Neural cell (in vitro differentiated cells): ENCODE data around the gene NFAM1. TPM values are rescaled to one million over a fixed set of nuclear protein-coding genes. Genes with fewer than 3 reads are reported as not detected.

Source experiments
- H2AFZ ChIP-seq: fragments of 200-600, 300-800 bp; sonication (generic), shearing (Covaris generic); 2 replicates; pipeline ENCODE4 v1.6.0; 2014; ENCODE audit warnings: low read depth, mild to moderate bottlenecking, antibody characterized with exemption, low read length, moderate library complexity
- H3F3A ChIP-seq: fragments of 200-600 bp; shearing (Covaris generic); 2 replicates; pipeline ENCODE4 v1.6.1; 2016; ENCODE audit warnings: mild to moderate bottlenecking, moderate library complexity, mixed read lengths, antibody characterized with exemption, low read length; ENCODE audit not compliant: insufficient read depth, poor library complexity, severe bottlenecking
- H3K27ac ChIP-seq: fragments of 200-600, 300-800 bp; sonication (generic), shearing (Covaris generic); 2 replicates; pipeline ENCODE4 v1.5.1; 2014; ENCODE audit warnings: mild to moderate bottlenecking, low read length, moderate library complexity
- H3K27me3 ChIP-seq: fragments of 300-800, 200-600 bp; sonication (generic), shearing (Covaris generic); 2 replicates; pipeline ENCODE4 v1.6.0; 2014; ENCODE audit warnings: mild to moderate bottlenecking, low read depth, low read length, moderate library complexity; ENCODE audit not compliant: insufficient read depth
- H3K36me3 ChIP-seq: fragments of 300-800, 200-600 bp; sonication (generic), shearing (Covaris generic); 2 replicates; pipeline ENCODE4 v1.5.1; 2014; ENCODE audit warnings: mild to moderate bottlenecking, antibody characterized with exemption, low read length, moderate library complexity; ENCODE audit not compliant: insufficient read depth
- H3K4me2 ChIP-seq: fragments of 300-800, 200-600 bp; sonication (generic), shearing (Covaris generic); 2 replicates; pipeline ENCODE4 v1.6.0; 2014; ENCODE audit warnings: mild to moderate bottlenecking, low read length
- H3K4me3 ChIP-seq: fragments of 300-800, 200-600 bp; sonication (generic), shearing (Covaris generic); 2 replicates; pipeline ENCODE4 v1.5.1; 2014; ENCODE audit warnings: mild to moderate bottlenecking, low read length, moderate library complexity
- H3K79me2 ChIP-seq: fragments of 200-600 bp; shearing (Covaris generic); replicated peaks from 2 replicates; pipeline ENCODE4 v1.6.0; 2014; ENCODE audit warnings: mild to moderate bottlenecking, low read length, moderate library complexity; ENCODE audit not compliant: insufficient read depth
- H3K9ac ChIP-seq: fragments of 300-800, 200-600 bp; sonication (generic), shearing (Covaris generic); 2 replicates; pipeline ENCODE4 v1.6.1; 2016; ENCODE audit warnings: mild to moderate bottlenecking, low read length, mixed read lengths
- H3K9me2 ChIP-seq: fragments of 200-600 bp; shearing (Covaris generic); 2 replicates; pipeline ENCODE4 v1.6.1; 2016; ENCODE audit warnings: mild to moderate bottlenecking, low read length, mixed read lengths; ENCODE audit not compliant: insufficient read depth
- H3K9me3 ChIP-seq: fragments of 200-600, 300-800 bp; sonication (generic), shearing (Covaris generic); 2 replicates; pipeline ENCODE4 v1.6.1; 2016; ENCODE audit warnings: mild to moderate bottlenecking, mixed run types, low read length, moderate library complexity, mixed read lengths
- H4K20me1 ChIP-seq: fragments of 200-600 bp; shearing (Covaris generic); 2 replicates; pipeline ENCODE4 v1.6.1; 2016; ENCODE audit warnings: mild to moderate bottlenecking, mixed run types; ENCODE audit not compliant: insufficient read depth
- CTCF ChIP-seq: fragments of 450-650 bp; IDR thresholded peaks from 2 replicates; pipeline ENCODE4 v1.5.1; 2014; ENCODE audit warnings: antibody characterized with exemption, mild to moderate bottlenecking, moderate library complexity; ENCODE audit not compliant: poor library complexity, severe bottlenecking
- EP300 ChIP-seq: fragments of 450-650 bp; conservative IDR thresholded peaks from 2 replicates; pipeline ENCODE4 v1.6.1; 2014; ENCODE audit warnings: antibody characterized with exemption, mild to moderate bottlenecking, moderate library complexity; ENCODE audit not compliant: poor library complexity, severe bottlenecking
- EZH2 ChIP-seq: fragments of 200-600, 300-800 bp; shearing (Covaris generic), sonication (generic); IDR thresholded peaks from 2 replicates; pipeline ENCODE4 v1.6.1; 2014; ENCODE audit warnings: antibody characterized with exemption, low read length, borderline replicate concordance, mild to moderate bottlenecking; ENCODE audit not compliant: insufficient read depth, poor library complexity, severe bottlenecking
- MXI1 ChIP-seq: fragments of 450-650 bp; conservative IDR thresholded peaks from 2 replicates; pipeline ENCODE4 v1.6.1; 2014; ENCODE audit warnings: antibody characterized with exemption, mild to moderate bottlenecking; ENCODE audit not compliant: poor library complexity, severe bottlenecking
- POLR2AphosphoS5 ChIP-seq: IDR thresholded peaks from 2 replicates; pipeline ENCODE4 v1.6.1; 2012
- RAD21 ChIP-seq: fragments of 450-650 bp; conservative IDR thresholded peaks from 2 replicates; pipeline ENCODE4 v1.6.1; 2014; ENCODE audit warnings: antibody characterized with exemption, mild to moderate bottlenecking, moderate library complexity
- REST ChIP-seq: IDR thresholded peaks from 2 replicates; pipeline ENCODE4 v1.6.1; 2012; ENCODE audit warnings: borderline replicate concordance
- SMC3 ChIP-seq: fragments of 450-650 bp; conservative IDR thresholded peaks from 2 replicates; pipeline ENCODE4 v1.6.1; 2014; ENCODE audit warnings: antibody characterized with exemption, mild to moderate bottlenecking, moderate library complexity; ENCODE audit not compliant: poor library complexity
- TAF1 ChIP-seq: IDR thresholded peaks from 2 replicates; pipeline ENCODE4 v1.6.1; 2012; ENCODE audit warnings: low read depth
- polyA plus RNA-seq: library from polyadenylated mRNA; depleted of rRNA; stranded (reverse); fragments of >200 nt; gene quantifications from 2 replicates; pipeline ENCODE4 v1.2.3, GENCODE V29; 2014

Gene NFAM1
- polyA plus RNA-seq, 1 donor from 2014 or later, result 0.05 TPM

- H3K4me2 ChIP-seq, result no peak overlapping the region
These were observed 31.2 kb downstream of the NFAM1 start for GRCh38 chr22:42400811-42401534.

More at GRCh38 chr22:42400811-42401534, 31.2 kb downstream of the NFAM1 start:
- Histone ChIP-seq H3K27ac (no peak overlapping the region), H3K27me3 (no peaks in the 10 kb centered on the region), H3K79me2 (no peaks in the 10 kb centered on the region), H4K20me1 (no peaks in the 10 kb centered on the region), H3K4me3 (no peak overlapping the region), H3K9me3 (no peaks in the 10 kb centered on the region), H3K36me3 (no peaks in the 10 kb centered on the region), H3F3A (no peaks in the 10 kb centered on the region), H2AFZ (no peak overlapping the region), H3K9me2 (no peaks in the 10 kb centered on the region), H3K9ac (no peak overlapping the region)
- TF ChIP-seq SMC3, result no peak
- no peak for TF ChIP-seq EP300
- no peak for TF ChIP-seq RAD21
- no peak for TF ChIP-seq EZH2
- TF ChIP-seq TAF1, result no peak
- no peak for TF ChIP-seq MXI1
- no peak for TF ChIP-seq REST
- no peak for TF ChIP-seq POLR2AphosphoS5
- no peak for TF ChIP-seq CTCF
